PC-3 (cell line): ENCODE results near the gene CSRP3. TPM values are rescaled to one million over a fixed set of nuclear protein-coding genes. Genes with fewer than 3 reads are reported as not detected.
A peak's percentile ranks its signal among the peaks of the same experiment; 100 is the strongest.

Experiments
- ATAC-seq: fragments of 200-7000 bp; cut with Tn5 transposase; 2 replicates; pipeline ENCODE4 v1.9.1; 2020; ENCODE audit warnings: mild to moderate bottlenecking, moderate library complexity
- BruUV-seq: library from RNA; stranded (reverse); fragments of 400-500 nt; replicated peaks from 2 replicates; lab custom pipeline; 2021; lab: Mats Ljungman, UMichigan
- CTCF ChIA-PET: fragments of 300-600 bp; sonication (Branson Sonifier 250); formaldehyde crosslinking; loops from one replicate; lab custom pipeline; 2022; ENCODE audit warnings: antibody characterized with exemption; lab: Charles Lee
- POLR2A ChIA-PET: fragments of 300-600 bp; sonication (Branson Sonifier 250); formaldehyde crosslinking; loops from one replicate; lab custom pipeline; 2022; ENCODE audit warnings: antibody characterized with exemption; ENCODE audit not compliant: unreplicated experiment; lab: Charles Lee
- DNase-seq: peaks from one replicate; pipeline ENCODE4 v3.0.0-alpha.2; 2015
- H2AFZ ChIP-seq: fragments of 300-600 bp; sonication (generic); 2 replicates; pipeline ENCODE4 v1.6.0; 2016; ENCODE audit warnings: antibody characterized with exemption, low read length
- H3F3A ChIP-seq: fragments of 300-600 bp; sonication (generic); one replicate; pipeline ENCODE4 v1.6.0; 2017; ENCODE audit warnings: antibody characterized with exemption, low read length, control low read depth, mild to moderate bottlenecking; ENCODE audit not compliant: unreplicated experiment
- H3K27ac ChIP-seq: fragments of 300-600 bp; sonication (generic); 2 replicates; pipeline ENCODE4 v1.5.1; 2016; ENCODE audit warnings: mild to moderate bottlenecking, low read length
- H3K27me3 ChIP-seq: fragments of 300-600 bp; sonication (generic); 2 replicates; pipeline ENCODE4 v1.6.1; 2016; ENCODE audit warnings: low read length, mixed read lengths
- H3K36me3 ChIP-seq: fragments of 300-600 bp; sonication (generic); 2 replicates; pipeline ENCODE4 v1.6.1; 2016; ENCODE audit warnings: low read depth, mixed run types, low read length, mixed read lengths
- H3K4me1 ChIP-seq: fragments of 300-600 bp; sonication (generic); 2 replicates; pipeline ENCODE4 v1.5.1; 2016; ENCODE audit warnings: low read length; ENCODE audit not compliant: insufficient read depth
- H3K4me2 ChIP-seq: fragments of 300-600 bp; sonication (generic); 2 replicates; pipeline ENCODE4 v1.6.0; 2016; ENCODE audit warnings: low read length
- H3K4me3 ChIP-seq: fragments of 300-600 bp; sonication (generic); 2 replicates; pipeline ENCODE4 v1.5.1; 2016; ENCODE audit warnings: mild to moderate bottlenecking, low read length, mixed read lengths
- H3K79me2 ChIP-seq: fragments of 300-600 bp; sonication (generic); 2 replicates; pipeline ENCODE4 v1.6.1; 2017; ENCODE audit warnings: low read length, mixed read lengths
- H3K9ac ChIP-seq: fragments of 300-600 bp; sonication (generic); 2 replicates; pipeline ENCODE4 v1.6.0; 2016; ENCODE audit warnings: mild to moderate bottlenecking, low read length
- H3K9me2 ChIP-seq: fragments of 300-600 bp; sonication (generic); replicated peaks from 2 replicates; pipeline ENCODE4 v1.6.1; 2016; ENCODE audit warnings: mixed run types, low read length, mixed read lengths
- H3K9me3 ChIP-seq: fragments of 300-600 bp; sonication (generic); 2 replicates; pipeline ENCODE4 v1.6.1; 2016; ENCODE audit warnings: low read length, mixed read lengths
- H4K20me1 ChIP-seq: fragments of 300-600 bp; sonication (generic); 2 replicates; pipeline ENCODE4 v1.6.1; 2016; ENCODE audit warnings: low read length, mixed read lengths
- EZH2 ChIP-seq: fragments of 300-600 bp; sonication (generic); IDR thresholded peaks from one replicate; pipeline ENCODE4 v1.6.1; 2017; ENCODE audit warnings: antibody characterized with exemption, mild to moderate bottlenecking, low read length; ENCODE audit not compliant: unreplicated experiment
- EZH2phosphoT487 ChIP-seq: fragments of 300-600 bp; sonication (generic); IDR thresholded peaks from 2 replicates; pipeline ENCODE4 v1.6.1; 2018; ENCODE audit warnings: mild to moderate bottlenecking, antibody characterized with exemption, low read length, borderline replicate concordance
- intact Hi-C: fragments of 100-400 bp; cut with micrococcal nuclease; formaldehyde crosslinking; loops from 2 replicates; pipeline ENCODE4 v1.9.0; 2023
- total RNA-seq: library from RNA; depleted of rRNA; stranded (reverse); fragments of >200 nt; gene quantifications from 2 replicates; pipeline ENCODE4 v1.2.3, GENCODE V29; 2014
- TF ChIP-seq, protein P1 (sequence below): fragments of 300-600 bp; sonication (generic); conservative IDR thresholded peaks from 2 replicates; pipeline ENCODE4 v1.5.1; 2017; ENCODE audit warnings: antibody characterized with exemption, low read depth, mild to moderate bottlenecking, low read length

Gene CSRP3
- total RNA-seq, 1 experiment from 2014 or later = not detected

DNA sequence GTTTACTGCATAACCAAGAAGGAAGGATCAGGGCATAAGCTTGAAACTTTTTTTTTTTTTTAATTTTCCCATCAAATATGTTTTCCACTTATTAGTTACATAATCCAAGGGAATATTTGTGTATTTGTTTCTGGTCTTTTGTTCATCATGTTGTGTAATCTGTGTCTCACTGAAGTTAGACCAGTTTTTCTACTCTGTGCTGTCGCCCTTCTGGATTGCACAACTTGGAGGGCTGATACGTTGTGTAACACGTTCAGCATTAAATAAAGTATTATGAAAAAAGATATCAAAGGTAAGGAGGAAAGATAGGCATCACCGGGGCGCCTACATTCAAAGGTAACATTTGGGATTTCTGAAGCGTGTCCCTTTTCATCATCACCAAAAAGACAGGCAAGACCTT is 42.3 kb upstream of the CSRP3 start:
- intact Hi-C loops = loop anchor here (5.0 to 10.0 kb wide), 2 partner anchors 167 to 501 kb away; no protein-coding TSS in a partner anchor

DNA sequence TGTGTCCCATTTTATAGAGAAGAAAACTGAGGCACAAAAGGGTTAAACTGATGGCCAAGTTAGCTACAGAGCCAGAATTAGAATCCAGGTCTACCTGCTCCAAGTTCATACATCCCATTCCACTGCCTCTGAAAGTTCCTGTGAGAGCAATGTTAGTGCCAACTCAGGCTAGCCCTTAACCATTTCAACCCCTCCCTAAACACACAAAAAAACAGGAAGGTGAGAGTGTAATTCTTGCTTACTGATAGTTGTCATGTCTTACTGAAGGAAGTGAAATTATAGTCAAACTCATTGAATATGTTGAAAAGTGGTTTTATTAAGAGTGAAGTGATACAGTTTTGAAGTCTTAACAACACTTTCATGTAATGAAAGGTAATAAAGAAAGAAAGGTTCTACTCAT is 41.8 kb upstream of the CSRP3 start:
- TF ChIP-seq EZH2phosphoT487 (no peak), EZH2 (no peak)
- TF ChIP-seq, protein P1, sequence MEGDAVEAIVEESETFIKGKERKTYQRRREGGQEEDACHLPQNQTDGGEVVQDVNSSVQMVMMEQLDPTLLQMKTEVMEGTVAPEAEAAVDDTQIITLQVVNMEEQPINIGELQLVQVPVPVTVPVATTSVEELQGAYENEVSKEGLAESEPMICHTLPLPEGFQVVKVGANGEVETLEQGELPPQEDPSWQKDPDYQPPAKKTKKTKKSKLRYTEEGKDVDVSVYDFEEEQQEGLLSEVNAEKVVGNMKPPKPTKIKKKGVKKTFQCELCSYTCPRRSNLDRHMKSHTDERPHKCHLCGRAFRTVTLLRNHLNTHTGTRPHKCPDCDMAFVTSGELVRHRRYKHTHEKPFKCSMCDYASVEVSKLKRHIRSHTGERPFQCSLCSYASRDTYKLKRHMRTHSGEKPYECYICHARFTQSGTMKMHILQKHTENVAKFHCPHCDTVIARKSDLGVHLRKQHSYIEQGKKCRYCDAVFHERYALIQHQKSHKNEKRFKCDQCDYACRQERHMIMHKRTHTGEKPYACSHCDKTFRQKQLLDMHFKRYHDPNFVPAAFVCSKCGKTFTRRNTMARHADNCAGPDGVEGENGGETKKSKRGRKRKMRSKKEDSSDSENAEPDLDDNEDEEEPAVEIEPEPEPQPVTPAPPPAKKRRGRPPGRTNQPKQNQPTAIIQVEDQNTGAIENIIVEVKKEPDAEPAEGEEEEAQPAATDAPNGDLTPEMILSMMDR = no peak
- Histone ChIP-seq H3K79me2 (peaks cover 31% of the 10 kb centered on the region), H2AFZ (no peak overlapping the region), H3K4me3 (peak overlapping the region; percentile 37), H3K9me2 (no peaks in the 10 kb centered on the region), H4K20me1 (no peaks in the 10 kb centered on the region), H3K27me3 (no peaks in the 10 kb centered on the region), H3K9me3 (no peaks in the 10 kb centered on the region), H3K9ac (no peak overlapping the region), H3F3A (peaks cover 9% of the 10 kb centered on the region), H3K4me2 (peak overlapping the region; percentile 98), H3K4me1 (peaks cover 45% of the 10 kb centered on the region), H3K27ac (peak overlapping the region; percentile 70), H3K36me3 (peaks cover 2% of the 10 kb centered on the region; the same call in 1 of the 2 replicates)
- CTCF ChIA-PET = no interaction called here
- no peak for ATAC-seq
- POLR2A ChIA-PET = interaction anchor here (0.6 kb wide), 1 partner anchor 571 kb away, joined by 10 read pairs; no protein-coding TSS in a partner anchor
- BruUV-seq = no TSS peak
- intact Hi-C loops = loop anchor here (5.0 to 10.0 kb wide), 2 partner anchors 166 to 501 kb away; no protein-coding TSS in a partner anchor
- DNase-seq = peak; percentile 34

More for the DNA sequence above, 42.3 kb upstream of the CSRP3 start:
- H3F3A ChIP-seq = peaks cover 9% of the 10 kb centered on the region
- peak; percentile 86 for DNase-seq
- no peak for ATAC-seq
- no peak overlapping the region for H2AFZ ChIP-seq
- H3K9ac ChIP-seq = no peak overlapping the region
- ChIA-PET POLR2A (interaction anchor here (0.6 kb wide), 2 partner anchors 192 to 572 kb away, joined by 5 to 10 read pairs; no protein-coding TSS in a partner anchor), CTCF (no interaction called here)
- H3K36me3 ChIP-seq = no peaks in the 10 kb centered on the region; the same call in 1 of the 2 replicates
- H3K9me3 ChIP-seq = no peaks in the 10 kb centered on the region
- H3K79me2 ChIP-seq = peaks cover 26% of the 10 kb centered on the region
- H3K4me1 ChIP-seq = peaks cover 41% of the 10 kb centered on the region
- H3K4me2 ChIP-seq = peak overlapping the region; percentile 98
- no peaks in the 10 kb centered on the region for H3K9me2 ChIP-seq
- TF ChIP-seq, protein P1 = no peak
- H3K27ac ChIP-seq = peak overlapping the region; percentile 70
- H4K20me1 ChIP-seq = no peaks in the 10 kb centered on the region
- no peaks in the 10 kb centered on the region for H3K27me3 ChIP-seq
- BruUV-seq = no TSS peak
- peak overlapping the region; percentile 41 for H3K4me3 ChIP-seq

DNA sequence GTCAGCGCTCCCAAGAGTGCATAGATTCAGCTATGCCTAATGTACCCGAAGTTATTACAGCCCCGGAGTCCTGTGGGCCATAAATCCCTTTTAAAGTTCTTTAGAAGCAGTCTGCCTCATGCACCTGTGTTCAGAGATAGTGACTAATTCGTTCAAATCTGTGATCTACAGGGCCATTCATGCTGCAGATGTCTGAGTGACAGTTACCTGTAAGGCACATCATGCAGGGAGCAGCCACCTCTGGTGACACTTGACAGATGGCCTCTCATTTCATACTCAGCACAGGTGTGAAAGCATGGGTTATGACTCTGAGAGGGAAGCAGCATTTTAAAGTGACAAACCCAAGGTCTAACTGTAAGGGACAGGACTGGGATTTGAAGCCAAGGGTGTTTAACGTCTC is 41.4 kb upstream of the CSRP3 start:
- ChIA-PET CTCF (no interaction called here), POLR2A (no interaction called here)
- H3K36me3 ChIP-seq = peaks cover 7% of the 10 kb centered on the region; the same call in 1 of the 2 replicates
- H3K9ac ChIP-seq = no peak overlapping the region
- TF ChIP-seq EZH2phosphoT487 (no peak), EZH2 (no peak)
- TF ChIP-seq, protein P1 = no peak
- H2AFZ ChIP-seq = no peak overlapping the region
- BruUV-seq = no TSS peak
- DNase-seq = peak; percentile 25
- H3K27ac ChIP-seq = 0 out of 2 replicates have a peak overlapping the region, but pooled peaks have one; percentile 70
- H3F3A ChIP-seq = peaks cover 9% of the 10 kb centered on the region
- H4K20me1 ChIP-seq = no peaks in the 10 kb centered on the region
- no peak for ATAC-seq
- peaks cover 50% of the 10 kb centered on the region for H3K4me1 ChIP-seq
- no peak overlapping the region for H3K4me3 ChIP-seq
- H3K4me2 ChIP-seq = peak overlapping the region; percentile 98
- no peaks in the 10 kb centered on the region for H3K9me2 ChIP-seq
- no peaks in the 10 kb centered on the region for H3K27me3 ChIP-seq
- no peaks in the 10 kb centered on the region for H3K9me3 ChIP-seq
- intact Hi-C loops = loop anchor here (5.0 to 10.0 kb wide), 2 partner anchors 166 to 502 kb away; no protein-coding TSS in a partner anchor
- H3K79me2 ChIP-seq = peaks cover 35% of the 10 kb centered on the region
